ENCODE measurements around the gene PFDN2.

Gene PFDN2

DNA sequence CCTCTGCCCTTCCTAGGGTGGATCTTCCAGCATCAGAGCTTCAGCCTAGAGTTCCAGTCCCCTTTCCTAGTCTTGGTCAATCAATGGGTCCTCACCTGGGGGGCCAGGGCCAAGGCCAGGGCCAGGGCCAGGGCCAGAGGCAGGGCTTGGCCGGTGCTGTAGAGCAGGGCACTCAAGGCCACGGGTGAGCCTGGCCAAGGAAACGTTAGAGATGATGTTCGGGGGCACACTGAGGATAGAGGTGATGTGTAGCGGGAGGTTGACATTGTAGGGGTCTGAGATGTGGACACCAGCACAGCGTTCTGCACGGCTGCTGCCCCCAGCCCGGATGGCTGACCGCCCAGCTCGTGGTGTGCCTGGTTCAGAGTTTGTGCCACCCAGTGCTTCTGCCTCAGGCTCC, 66.6 kb downstream of the PFDN2 start:
- no peak for DNase-seq (ENCODE audit: low read depth)

All from T follicular helper cell (primary cell).